GM12873 (cell line): ENCODE results near the gene PANK1.

ENCODE experiments used
- TF ChIP-seq, protein P1 (sequence below): IDR thresholded peaks from 2 replicates; pipeline ENCODE4 v1.5.1; 2012; ENCODE audit warnings: low read depth, mild to moderate bottlenecking, moderate library complexity, low read length, control low read depth; ENCODE audit not compliant: insufficient read depth; ENCODE audit errors: missing control alignments

The PANK1 gene

DNA sequence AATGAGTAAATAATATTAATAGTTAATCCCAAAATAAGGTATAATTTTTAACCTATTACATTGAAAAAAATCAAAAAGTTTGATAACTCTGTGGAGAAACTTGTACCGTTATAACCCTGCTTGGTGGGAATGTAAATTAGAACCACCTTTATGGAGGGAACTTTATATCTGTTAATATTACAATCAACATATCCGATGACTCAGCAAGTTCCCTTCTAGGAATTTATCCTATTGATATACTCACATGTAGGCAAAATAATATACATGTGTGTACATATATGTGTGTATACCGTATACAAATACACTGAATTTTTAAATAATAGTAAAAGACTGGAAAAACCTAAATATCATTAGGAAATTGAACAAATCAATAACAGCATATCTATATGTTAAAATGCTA lies 54.7 kb downstream of the PANK1 start:
- TF ChIP-seq, protein P1, sequence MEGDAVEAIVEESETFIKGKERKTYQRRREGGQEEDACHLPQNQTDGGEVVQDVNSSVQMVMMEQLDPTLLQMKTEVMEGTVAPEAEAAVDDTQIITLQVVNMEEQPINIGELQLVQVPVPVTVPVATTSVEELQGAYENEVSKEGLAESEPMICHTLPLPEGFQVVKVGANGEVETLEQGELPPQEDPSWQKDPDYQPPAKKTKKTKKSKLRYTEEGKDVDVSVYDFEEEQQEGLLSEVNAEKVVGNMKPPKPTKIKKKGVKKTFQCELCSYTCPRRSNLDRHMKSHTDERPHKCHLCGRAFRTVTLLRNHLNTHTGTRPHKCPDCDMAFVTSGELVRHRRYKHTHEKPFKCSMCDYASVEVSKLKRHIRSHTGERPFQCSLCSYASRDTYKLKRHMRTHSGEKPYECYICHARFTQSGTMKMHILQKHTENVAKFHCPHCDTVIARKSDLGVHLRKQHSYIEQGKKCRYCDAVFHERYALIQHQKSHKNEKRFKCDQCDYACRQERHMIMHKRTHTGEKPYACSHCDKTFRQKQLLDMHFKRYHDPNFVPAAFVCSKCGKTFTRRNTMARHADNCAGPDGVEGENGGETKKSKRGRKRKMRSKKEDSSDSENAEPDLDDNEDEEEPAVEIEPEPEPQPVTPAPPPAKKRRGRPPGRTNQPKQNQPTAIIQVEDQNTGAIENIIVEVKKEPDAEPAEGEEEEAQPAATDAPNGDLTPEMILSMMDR = no peak

DNA sequence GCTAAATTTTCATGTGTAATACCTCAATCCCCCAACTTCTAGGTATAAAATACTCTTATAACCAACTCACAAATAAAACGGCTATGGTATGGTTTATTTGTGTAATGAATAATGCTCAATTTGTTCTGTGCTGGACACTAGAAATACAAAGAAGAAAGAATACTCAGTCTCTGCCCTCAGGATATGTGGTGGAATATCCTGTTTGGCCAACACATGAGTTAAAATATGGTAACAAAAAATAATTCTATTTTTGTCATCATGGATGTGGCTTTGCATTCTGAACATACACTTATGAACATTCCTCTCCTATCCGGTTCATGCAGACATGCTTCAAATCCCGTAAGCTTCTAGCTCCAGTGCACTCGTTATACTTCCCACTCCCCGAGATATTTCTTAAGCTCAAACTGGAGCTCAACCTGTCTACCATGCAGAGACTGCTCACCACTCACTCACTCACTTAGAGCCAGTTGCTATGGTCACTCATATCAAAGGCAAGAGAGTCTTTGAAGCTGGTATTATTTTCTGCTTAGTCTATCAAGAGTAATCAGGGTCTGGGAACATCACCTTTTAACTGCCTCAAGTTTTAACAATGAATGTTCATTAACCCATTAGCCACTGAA lies 55.8 kb downstream of the PANK1 start:
- TF ChIP-seq, protein P1 = no peak

DNA sequence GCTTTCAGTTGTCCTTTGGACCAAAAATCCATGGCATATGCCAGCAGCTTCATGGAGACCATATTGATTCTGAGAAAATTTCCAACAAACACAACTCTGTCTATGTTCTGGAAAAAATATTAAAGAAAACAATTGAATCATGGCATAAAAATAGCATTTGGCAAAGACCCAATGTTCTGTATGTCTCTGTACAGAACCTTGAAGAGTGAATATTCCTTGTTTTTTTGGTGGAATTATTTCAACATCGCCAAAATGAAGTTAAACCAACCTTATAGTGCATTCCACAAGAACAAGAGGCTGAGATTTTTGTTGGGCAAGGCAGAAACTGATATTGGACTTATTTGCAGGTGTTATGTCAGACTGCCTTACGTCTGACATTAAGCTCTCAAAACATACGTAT lies 56.4 kb downstream of the PANK1 start:
- TF ChIP-seq, protein P1 = no peak

DNA sequence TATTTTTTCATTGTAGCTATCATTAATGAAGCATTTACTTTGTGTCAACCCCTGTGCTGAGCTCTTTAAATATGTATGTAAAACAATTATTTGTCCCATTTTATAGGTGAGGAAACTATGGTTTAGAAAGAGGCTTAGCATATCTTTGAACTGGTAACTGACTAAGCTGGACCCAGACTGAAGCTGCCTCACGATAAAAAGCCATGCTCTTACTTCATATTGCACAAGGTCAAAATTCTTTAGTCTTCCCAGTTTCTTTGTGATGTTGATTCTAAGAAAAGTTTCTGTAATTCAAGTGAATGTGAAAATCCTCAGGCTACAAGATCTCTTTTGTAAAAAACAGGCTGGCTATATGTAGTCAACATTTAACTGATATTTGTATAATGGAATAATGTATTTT lies 63.0 kb downstream of the PANK1 start:
- TF ChIP-seq, protein P1 = no peak

DNA sequence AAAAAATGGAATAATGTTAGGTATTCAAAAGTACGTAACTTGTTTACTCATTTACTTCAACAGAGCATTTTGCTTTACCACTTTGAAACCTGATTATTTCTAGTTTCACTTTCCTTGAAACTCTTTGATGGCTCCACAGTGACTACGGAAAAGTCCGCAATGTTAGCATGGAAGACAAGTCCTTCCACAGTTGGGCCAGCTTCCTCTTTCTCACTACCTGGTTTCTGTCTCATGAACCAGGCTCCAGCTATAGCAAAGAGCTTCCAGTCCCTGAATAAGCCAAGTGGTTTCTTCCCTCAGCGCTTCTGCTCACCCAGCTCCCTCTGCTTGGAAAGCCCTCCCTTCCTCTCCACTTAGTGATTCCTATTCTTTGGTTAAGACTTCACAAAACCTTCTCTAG lies 64.8 kb downstream of the PANK1 start:
- TF ChIP-seq, protein P1 = no peak

DNA sequence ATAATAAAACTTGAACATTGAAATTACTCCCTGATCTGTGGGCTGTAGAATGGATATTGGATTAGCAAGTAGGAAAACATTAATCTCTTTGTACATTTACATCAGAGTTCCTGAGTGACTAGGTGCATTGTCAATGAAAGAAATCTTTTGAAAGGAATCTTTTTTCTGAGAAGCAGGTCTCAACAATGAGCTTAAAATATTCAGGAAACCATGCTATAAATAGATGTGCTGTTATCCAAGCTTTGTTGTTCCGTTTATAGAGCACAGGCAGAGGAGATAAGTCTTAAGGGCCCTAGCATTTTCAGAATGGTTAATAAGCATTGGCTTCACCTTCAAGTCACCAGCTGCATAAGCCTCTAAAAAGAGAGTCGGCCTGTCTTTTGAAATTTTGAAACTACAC lies 68.3 kb downstream of the PANK1 start:
- TF ChIP-seq, protein P1 = no peak

DNA sequence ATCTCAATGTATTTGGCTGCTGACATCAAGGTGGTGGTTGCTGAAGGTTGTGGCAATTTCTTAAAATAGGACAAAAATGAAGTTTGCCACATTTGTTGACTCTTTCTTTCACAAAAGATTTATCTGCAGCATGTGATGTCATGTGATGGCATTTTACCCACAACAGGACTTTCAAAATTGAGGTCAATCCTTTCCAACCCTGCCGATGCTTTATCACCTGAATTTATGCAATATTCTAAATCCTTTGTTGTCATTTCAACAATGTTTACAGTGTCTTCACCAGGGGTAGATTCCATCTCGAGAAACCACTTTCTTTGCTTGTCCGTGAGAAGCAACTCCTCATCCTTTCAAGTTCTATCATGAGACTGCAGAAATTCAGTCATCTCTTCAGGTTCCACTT lies 69.0 kb downstream of the PANK1 start:
- TF ChIP-seq, protein P1 = no peak
